OCI-LY1 (cell line): ENCODE measurements around the gene SEPSECS.

Experiments
- H2AFZ ChIP-seq: fragments of 200-600 bp; sonication (generic), shearing (Covaris generic); 2 replicates; pipeline ENCODE4 v1.6.0; 2014; ENCODE audit warnings: antibody characterized with exemption, mild to moderate bottlenecking, low read length
- H3F3A ChIP-seq: fragments of 200-600 bp; sonication (generic), shearing (Covaris generic); 2 replicates; pipeline ENCODE4 v1.6.0; 2014; ENCODE audit warnings: mild to moderate bottlenecking, antibody characterized with exemption, low read length, moderate library complexity; ENCODE audit not compliant: insufficient read depth
- H3K27ac ChIP-seq: fragments of 200-600 bp; sonication (generic); 2 replicates; pipeline ENCODE4 v1.5.1; 2014; ENCODE audit warnings: low read length, mixed run types, mild to moderate bottlenecking, low read depth; ENCODE audit not compliant: poor library complexity, severe bottlenecking
- H3K27me3 ChIP-seq: fragments of 200-600 bp; sonication (generic); 2 replicates; pipeline ENCODE4 v1.6.0; 2014; ENCODE audit warnings: antibody characterized with exemption, mild to moderate bottlenecking, low read length, moderate library complexity; ENCODE audit not compliant: insufficient read depth
- H3K36me3 ChIP-seq: fragments of 200-600 bp; sonication (generic); 2 replicates; pipeline ENCODE4 v1.6.1; 2014; ENCODE audit warnings: mild to moderate bottlenecking, antibody characterized with exemption, low read length, moderate library complexity, mixed read lengths; ENCODE audit not compliant: insufficient read depth
- H3K4me1 ChIP-seq: fragments of 200-600 bp; sonication (generic); 2 replicates; pipeline ENCODE4 v1.5.1; 2014; ENCODE audit warnings: mild to moderate bottlenecking, low read length, moderate library complexity; ENCODE audit not compliant: insufficient read depth, severe bottlenecking
- H3K4me2 ChIP-seq: fragments of 200-600 bp; sonication (generic), shearing (Covaris generic); 2 replicates; pipeline ENCODE4 v1.6.1; 2014; ENCODE audit warnings: low read length
- H3K4me3 ChIP-seq: fragments of 200-600 bp; sonication (generic); 2 replicates; pipeline ENCODE4 v1.5.1; 2014; ENCODE audit warnings: low read length, low read depth, mild to moderate bottlenecking, mixed read lengths; ENCODE audit not compliant: poor library complexity, severe bottlenecking
- H3K79me2 ChIP-seq: fragments of 200-600 bp; shearing (Covaris generic); 2 replicates; pipeline ENCODE4 v1.6.1; 2016; ENCODE audit warnings: mixed run types, low read length, mixed read lengths; ENCODE audit not compliant: insufficient read depth
- H3K9ac ChIP-seq: fragments of 200-600 bp; sonication (generic), shearing (Covaris generic); 2 replicates; pipeline ENCODE4 v1.6.1; 2014; ENCODE audit warnings: mild to moderate bottlenecking, low read length, mixed read lengths
- H3K9me2 ChIP-seq: fragments of 200-600 bp; sonication (generic), shearing (Covaris generic); 2 replicates; pipeline ENCODE4 v1.6.1; 2014; ENCODE audit warnings: low read depth, mild to moderate bottlenecking, low read length, mixed read lengths
- H3K9me3 ChIP-seq: fragments of 200-600 bp; shearing (Covaris generic); 2 replicates; pipeline ENCODE4 v1.6.1; 2014; ENCODE audit warnings: low read length, mixed read lengths
- H4K20me1 ChIP-seq: fragments of 200-600 bp; sonication (generic), shearing (Covaris generic); 2 replicates; pipeline ENCODE4 v1.6.0; 2016; ENCODE audit warnings: mild to moderate bottlenecking, low read length; ENCODE audit not compliant: insufficient read depth
- EZH2 ChIP-seq: fragments of 200-600 bp; sonication (generic), shearing (Covaris generic); IDR thresholded peaks from 2 replicates; pipeline ENCODE4 v1.8.0; 2017; ENCODE audit warnings: borderline replicate concordance, mixed run types, mild to moderate bottlenecking, antibody characterized with exemption, low read length, moderate library complexity, mixed read lengths
- TF ChIP-seq, protein P1 (sequence below): fragments of 200-600 bp; sonication (generic), shearing (Covaris generic); IDR thresholded peaks from 2 replicates; pipeline ENCODE4 v1.5.1; 2017; ENCODE audit warnings: mild to moderate bottlenecking, antibody characterized with exemption, low read length, moderate library complexity, mixed read lengths

Gene SEPSECS

GRCh38 chr4:25092139-25092538 lies 68.1 kb downstream of the SEPSECS start:
- Histone ChIP-seq H2AFZ (no peak overlapping the region), H3F3A (no peaks in the 10 kb centered on the region), H3K36me3 (no peaks in the 10 kb centered on the region), H3K4me1 (no peaks in the 10 kb centered on the region), H3K9me3 (no peaks in the 10 kb centered on the region), H3K4me3 (no peak overlapping the region), H3K9ac (no peak overlapping the region), H3K9me2 (no peaks in the 10 kb centered on the region), H3K27ac (no peak overlapping the region), H4K20me1 (no peaks in the 10 kb centered on the region), H3K4me2 (no peak overlapping the region), H3K27me3 (no peaks in the 10 kb centered on the region), H3K79me2 (no peaks in the 10 kb centered on the region)
- TF ChIP-seq EZH2: no peak

GRCh38 chr4:25090516-25090915 lies 69.7 kb downstream of the SEPSECS start:
- no peaks in the 10 kb centered on the region for H3K27me3 ChIP-seq
- H3K9ac ChIP-seq: no peak overlapping the region
- no peaks in the 10 kb centered on the region for H3K9me3 ChIP-seq
- no peaks in the 10 kb centered on the region for H3K9me2 ChIP-seq
- no peaks in the 10 kb centered on the region for H3K79me2 ChIP-seq
- H3K27ac ChIP-seq: no peak overlapping the region
- H2AFZ ChIP-seq: no peak overlapping the region
- TF ChIP-seq EZH2: no peak
- TF ChIP-seq, protein P1, sequence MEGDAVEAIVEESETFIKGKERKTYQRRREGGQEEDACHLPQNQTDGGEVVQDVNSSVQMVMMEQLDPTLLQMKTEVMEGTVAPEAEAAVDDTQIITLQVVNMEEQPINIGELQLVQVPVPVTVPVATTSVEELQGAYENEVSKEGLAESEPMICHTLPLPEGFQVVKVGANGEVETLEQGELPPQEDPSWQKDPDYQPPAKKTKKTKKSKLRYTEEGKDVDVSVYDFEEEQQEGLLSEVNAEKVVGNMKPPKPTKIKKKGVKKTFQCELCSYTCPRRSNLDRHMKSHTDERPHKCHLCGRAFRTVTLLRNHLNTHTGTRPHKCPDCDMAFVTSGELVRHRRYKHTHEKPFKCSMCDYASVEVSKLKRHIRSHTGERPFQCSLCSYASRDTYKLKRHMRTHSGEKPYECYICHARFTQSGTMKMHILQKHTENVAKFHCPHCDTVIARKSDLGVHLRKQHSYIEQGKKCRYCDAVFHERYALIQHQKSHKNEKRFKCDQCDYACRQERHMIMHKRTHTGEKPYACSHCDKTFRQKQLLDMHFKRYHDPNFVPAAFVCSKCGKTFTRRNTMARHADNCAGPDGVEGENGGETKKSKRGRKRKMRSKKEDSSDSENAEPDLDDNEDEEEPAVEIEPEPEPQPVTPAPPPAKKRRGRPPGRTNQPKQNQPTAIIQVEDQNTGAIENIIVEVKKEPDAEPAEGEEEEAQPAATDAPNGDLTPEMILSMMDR: no peak
- no peaks in the 10 kb centered on the region for H3K36me3 ChIP-seq
- no peaks in the 10 kb centered on the region for H3F3A ChIP-seq
- no peak overlapping the region for H3K4me3 ChIP-seq
- H4K20me1 ChIP-seq: no peaks in the 10 kb centered on the region
- no peak overlapping the region for H3K4me2 ChIP-seq
- no peaks in the 10 kb centered on the region for H3K4me1 ChIP-seq

DNA sequence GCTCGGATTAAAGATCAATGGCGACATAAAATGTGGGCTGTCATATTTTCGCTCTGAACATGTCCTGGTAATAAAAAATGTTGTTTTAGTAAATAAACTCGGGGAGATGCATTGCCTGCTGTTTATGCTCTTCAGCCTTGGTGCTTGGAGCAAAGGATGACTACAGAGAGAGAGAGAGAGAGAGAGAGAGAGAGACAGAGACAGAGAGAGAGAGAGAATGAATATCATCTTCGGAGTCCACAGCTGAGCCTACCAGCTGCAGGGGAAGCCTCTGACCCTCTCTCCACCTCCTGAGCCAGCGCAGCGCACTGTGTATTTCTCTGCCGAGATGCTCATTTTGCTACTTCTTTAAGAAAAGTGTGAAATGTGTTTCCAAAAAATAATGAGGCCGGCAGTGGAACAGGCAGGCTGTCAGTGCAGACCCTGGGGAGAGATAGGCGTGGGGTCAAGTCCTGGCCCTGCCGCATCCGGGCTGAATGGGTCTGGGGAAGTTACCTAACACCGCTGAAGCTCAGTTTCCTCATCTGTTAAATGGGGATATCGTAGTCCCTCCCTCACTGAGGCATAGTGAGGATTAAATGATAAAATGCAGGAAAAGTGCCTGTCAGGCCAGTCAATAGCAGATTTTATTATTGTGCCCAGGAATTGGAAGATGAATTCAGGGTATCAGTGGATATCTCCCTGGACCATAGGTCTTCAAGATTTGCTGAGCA lies 71.0 kb downstream of the SEPSECS start:
- no peaks in the 10 kb centered on the region for H3K9me3 ChIP-seq
- no peaks in the 10 kb centered on the region for H3F3A ChIP-seq
- H3K4me3 ChIP-seq: no peak overlapping the region
- H3K4me2 ChIP-seq: no peak overlapping the region
- H3K79me2 ChIP-seq: no peaks in the 10 kb centered on the region
- no peaks in the 10 kb centered on the region for H4K20me1 ChIP-seq
- H2AFZ ChIP-seq: no peak overlapping the region
- no peaks in the 10 kb centered on the region for H3K4me1 ChIP-seq
- H3K27ac ChIP-seq: no peak overlapping the region
- H3K36me3 ChIP-seq: no peaks in the 10 kb centered on the region
- no peaks in the 10 kb centered on the region for H3K9me2 ChIP-seq
- TF ChIP-seq EZH2: no peak
- TF ChIP-seq, protein P1: no peak
- no peak overlapping the region for H3K9ac ChIP-seq
- H3K27me3 ChIP-seq: no peaks in the 10 kb centered on the region
